ENCODE measurements around the gene GIGYF2.
"Not testable (repeated sequence)": the region's sequence is repeated elsewhere in the genome, so short reads cannot be mapped to it uniquely, and the experiment has no call there.

Gene GIGYF2

DNA sequence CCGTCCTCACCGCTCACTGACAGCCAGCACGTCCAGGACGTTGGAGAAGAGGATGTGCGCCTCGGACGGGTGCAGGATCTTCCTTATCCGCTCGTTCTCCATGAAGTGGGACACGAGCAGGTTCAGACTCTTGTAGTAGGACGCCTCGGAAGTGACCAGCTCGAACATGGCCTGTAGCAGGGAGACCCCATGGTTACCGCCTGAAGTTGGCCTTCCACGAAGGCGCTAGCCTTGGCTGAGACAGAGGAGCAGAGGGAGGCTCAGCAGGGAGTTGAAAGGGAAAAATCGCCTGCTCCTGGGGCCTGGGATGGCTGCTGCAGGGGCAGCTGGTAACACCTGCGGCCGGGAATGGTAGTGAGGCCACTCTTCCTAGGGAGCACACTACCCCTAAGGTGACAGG, 197.6 kb downstream of the GIGYF2 start:
- DNase-seq = no peak

DNA sequence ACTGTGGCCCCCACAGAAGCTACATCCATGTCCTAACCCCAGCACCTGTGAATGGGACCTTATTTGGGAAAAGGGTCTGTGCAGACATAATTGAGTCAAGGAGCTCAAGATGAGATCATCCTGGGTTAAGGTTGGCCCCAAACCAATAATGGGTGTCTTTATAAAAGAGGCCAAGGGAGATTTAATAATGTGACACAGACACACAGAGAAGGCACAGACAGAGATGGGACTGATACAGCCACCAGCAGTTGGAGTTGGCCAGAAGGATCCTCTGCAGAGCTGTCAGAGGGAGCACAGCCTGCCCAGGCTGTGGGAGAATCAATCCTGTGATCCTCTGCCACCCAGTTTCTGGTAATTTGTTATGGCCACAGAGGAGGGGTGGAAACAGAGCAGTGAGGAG, 199.0 kb downstream of the GIGYF2 start:
- DNase-seq = no peak

- no peak for DNase-seq
Observed at GRCh38 chr2:232896720-232897597, 199.8 kb downstream of the GIGYF2 start.

GRCh38 chr2:232897598-232898408, 200.7 kb downstream of the GIGYF2 start:
- DNase-seq = no peak

DNA sequence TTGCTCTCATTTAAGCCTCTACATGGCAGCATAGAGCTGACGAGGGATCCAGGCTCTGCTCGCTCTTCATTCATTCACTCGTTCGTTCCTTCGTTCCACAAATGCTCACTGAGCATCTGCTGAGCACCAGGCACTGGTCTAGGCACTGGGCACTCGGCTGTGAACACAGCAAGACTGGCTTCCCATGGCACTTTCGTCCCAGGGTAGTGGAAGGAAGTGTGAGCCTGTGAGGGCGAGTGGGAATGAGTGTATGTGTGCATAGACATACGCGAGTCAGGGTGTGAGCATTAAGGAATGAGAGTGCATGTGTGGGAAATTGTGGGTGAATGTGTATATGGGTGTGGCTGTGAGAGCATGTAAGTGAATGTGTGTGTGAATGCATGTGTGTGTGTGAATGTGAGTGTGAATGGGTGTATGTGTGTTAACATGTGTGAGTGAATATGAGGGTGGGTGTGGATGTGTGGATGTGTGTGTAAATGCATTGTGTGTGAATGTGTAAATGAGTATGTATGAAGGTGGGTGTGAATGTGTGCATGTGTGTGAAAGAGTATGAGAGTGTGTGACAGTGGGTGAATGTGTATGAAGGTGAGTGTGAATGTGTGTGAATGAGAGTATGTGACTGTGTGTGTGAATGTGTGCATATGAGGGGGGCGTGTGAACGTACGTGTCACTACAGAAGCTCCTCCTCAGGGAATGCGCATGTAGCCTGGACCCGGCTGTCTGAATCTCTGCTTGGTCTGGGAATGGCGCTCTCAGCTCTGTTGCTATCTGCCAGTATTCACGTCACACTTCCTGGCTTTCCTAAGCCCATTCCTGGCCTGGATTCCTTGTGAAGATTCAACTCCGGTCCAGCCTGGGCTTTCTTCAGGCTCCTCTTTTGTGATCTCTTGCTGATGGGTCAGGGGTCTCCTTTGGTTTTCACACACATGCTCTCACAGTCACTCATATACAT, 201.7 kb downstream of the GIGYF2 start:
- DNase-seq = peak; percentile 50

GRCh38 chr2:232900811-232901735, 203.9 kb downstream of the GIGYF2 start:
- no peak for DNase-seq

GRCh38 chr2:232901736-232902578, 204.8 kb downstream of the GIGYF2 start:
- peak; percentile 93 for DNase-seq

- DNase-seq = no peak
Observed at GRCh38 chr2:232903989-232904388, 206.9 kb downstream of the GIGYF2 start.

GRCh38 chr2:232906867-232907717, 210.0 kb downstream of the GIGYF2 start:
- DNase-seq = not testable (repeated sequence)

- not testable (repeated sequence) for DNase-seq
Observed at GRCh38 chr2:232907718-232908085, 210.6 kb downstream of the GIGYF2 start.

GRCh38 chr2:232908695-232909094, 211.6 kb downstream of the GIGYF2 start:
- DNase-seq = no peak
